Fibroblast of lung (primary cell): ENCODE data around the gene KCTD15. TPM values are rescaled to one million over a fixed set of nuclear protein-coding genes. Genes with fewer than 3 reads are reported as not detected.
"Not testable (repeated sequence)": the region's sequence is repeated elsewhere in the genome, so short reads cannot be mapped to it uniquely, and the experiment has no call there.

Experiments used
- DNase-seq, 2 donors: peaks; one replicate each; pipeline versions ENCODE4 v3.0.0 to v3.0.0-alpha.2; 2010; ENCODE audit warnings: low read depth in 2 of 2
- H2AFZ ChIP-seq: 2 replicates; pipeline ENCODE4 v1.5.1; 2012; ENCODE audit warnings: low read length, control low read depth, inconsistent platforms
- H3K27ac ChIP-seq: 2 replicates; pipeline ENCODE4 v1.5.1; 2011; ENCODE audit warnings: low read length, control low read depth; ENCODE audit not compliant: insufficient read depth
- H3K27me3 ChIP-seq: 2 replicates; pipeline ENCODE4 v1.5.1; 2011; ENCODE audit warnings: mild to moderate bottlenecking, low read length; ENCODE audit not compliant: control insufficient read depth, insufficient read depth
- H3K36me3 ChIP-seq: 2 replicates; pipeline ENCODE4 v1.5.1; 2011; ENCODE audit warnings: low read length; ENCODE audit not compliant: control insufficient read depth, insufficient read depth
- H3K4me1 ChIP-seq: 2 replicates; pipeline ENCODE4 v1.5.1; 2011; ENCODE audit warnings: low read length; ENCODE audit not compliant: control insufficient read depth, insufficient read depth; ENCODE audit errors: extremely low read depth
- H3K4me2 ChIP-seq: 2 replicates; pipeline ENCODE4 v1.5.1; 2011; ENCODE audit warnings: low read length, control low read depth; ENCODE audit not compliant: insufficient read depth; ENCODE audit errors: extremely low read depth
- H3K4me3 ChIP-seq, 4 experiments: fragments of 200-600 bp in 1 of 4; sonication (generic) in 1 of 4; replicated peaks in 1 of 4; 2 replicates each; pipeline ENCODE4 v1.5.1; 2011 to 2016; ENCODE audit warnings: low read length in 4 of 4, low read depth in 3 of 4, mild to moderate bottlenecking in 3 of 4, control low read depth in 2 of 4, inconsistent platforms in 1 of 4, mixed read lengths in 1 of 4; ENCODE audit not compliant: insufficient read depth in 1 of 4; ENCODE audit errors: control extremely low read depth in 1 of 4
- H3K79me2 ChIP-seq: 2 replicates; pipeline ENCODE4 v1.5.1; 2012; ENCODE audit warnings: mild to moderate bottlenecking, low read length, inconsistent platforms; ENCODE audit not compliant: control insufficient read depth, insufficient read depth
- H3K9ac ChIP-seq: 2 replicates; pipeline ENCODE4 v1.5.1; 2011; ENCODE audit warnings: mild to moderate bottlenecking, low read length, control low read depth; ENCODE audit not compliant: insufficient read depth
- H3K9me3 ChIP-seq: 2 replicates; pipeline ENCODE4 v1.5.1; 2012; ENCODE audit warnings: low read depth, low read length; ENCODE audit not compliant: control insufficient read depth, insufficient read depth
- H4K20me1 ChIP-seq: 2 replicates; pipeline ENCODE4 v1.5.1; 2011; ENCODE audit warnings: low read length; ENCODE audit not compliant: control insufficient read depth, insufficient read depth; ENCODE audit errors: extremely low read depth
- EZH2 ChIP-seq: IDR thresholded peaks from 2 replicates; pipeline ENCODE4 v1.5.1; 2012; ENCODE audit warnings: low read length, control low read depth, mild to moderate bottlenecking; ENCODE audit errors: missing control alignments
- polyA plus RNA-seq, 2 donors: library from polyadenylated mRNA; depleted of rRNA in 1 of 2; stranded (reverse) in 1 of 2; unstranded in 1 of 2; fragments of >200 nt; gene quantifications; 2 replicates each; pipeline ENCODE4 v1.2.1, GENCODE V29; 2011 to 2012; ENCODE audit warnings: missing spikeins in 1 of 2
- total RNA-seq: library from RNA; depleted of rRNA; stranded (reverse); fragments of >200 nt; gene quantifications from 2 replicates; pipeline ENCODE4 v1.2.1, GENCODE V29; 2014
- TF ChIP-seq, protein P1 (sequence below), 2 donors: IDR thresholded peaks in 1 of 2; conservative IDR thresholded peaks in 1 of 2; 1 replicate in 1 of 2; 2 replicates in 1 of 2; pipeline ENCODE4 v1.5.1; 2011 to 2012; ENCODE audit warnings: low read length in 2 of 2, control low read depth in 1 of 2, inconsistent platforms in 1 of 2, low read depth in 1 of 2, mild to moderate bottlenecking in 1 of 2

The KCTD15 gene
- total and polyA plus RNA-seq, 2 donors (not counting 1 experiment from before 2014, with no cell fraction given) = 3.3 to 9.7 TPM

DNA sequence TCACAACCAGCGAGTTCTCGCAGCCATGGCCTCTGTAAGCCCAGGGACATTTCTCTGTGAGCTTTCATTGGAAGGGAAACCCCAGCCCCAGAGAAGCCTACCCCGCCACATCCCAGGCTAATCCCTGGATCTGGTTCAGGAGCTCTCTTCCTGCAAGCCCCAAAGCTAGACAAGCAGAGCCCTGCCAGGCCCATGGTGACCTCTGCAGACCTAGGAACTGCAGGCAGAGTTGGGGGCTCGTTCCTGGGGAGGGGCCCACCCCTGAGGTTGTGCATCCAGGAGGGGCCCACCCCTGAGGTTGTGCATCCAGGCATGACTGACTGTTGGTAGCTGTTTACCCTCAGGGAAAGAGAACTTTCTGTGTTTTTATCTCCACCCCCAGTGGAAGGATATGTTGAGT, 21.7 kb downstream of the KCTD15 start:
- Histone ChIP-seq H3K79me2 (no peaks in the 10 kb centered on the region), H3K9ac (no peak overlapping the region), H3K36me3 (no peaks in the 10 kb centered on the region), H2AFZ (no peak overlapping the region), H3K4me2 (no peak overlapping the region), H3K9me3 (no peaks in the 10 kb centered on the region), H3K27ac (no peak overlapping the region), H3K27me3 (no peaks in the 10 kb centered on the region), H4K20me1 (no peaks in the 10 kb centered on the region), H3K4me3 (no peak overlapping the region), H3K4me1 (peaks cover 5% of the 10 kb centered on the region)
- no peak for TF ChIP-seq EZH2
- TF ChIP-seq, protein P1, sequence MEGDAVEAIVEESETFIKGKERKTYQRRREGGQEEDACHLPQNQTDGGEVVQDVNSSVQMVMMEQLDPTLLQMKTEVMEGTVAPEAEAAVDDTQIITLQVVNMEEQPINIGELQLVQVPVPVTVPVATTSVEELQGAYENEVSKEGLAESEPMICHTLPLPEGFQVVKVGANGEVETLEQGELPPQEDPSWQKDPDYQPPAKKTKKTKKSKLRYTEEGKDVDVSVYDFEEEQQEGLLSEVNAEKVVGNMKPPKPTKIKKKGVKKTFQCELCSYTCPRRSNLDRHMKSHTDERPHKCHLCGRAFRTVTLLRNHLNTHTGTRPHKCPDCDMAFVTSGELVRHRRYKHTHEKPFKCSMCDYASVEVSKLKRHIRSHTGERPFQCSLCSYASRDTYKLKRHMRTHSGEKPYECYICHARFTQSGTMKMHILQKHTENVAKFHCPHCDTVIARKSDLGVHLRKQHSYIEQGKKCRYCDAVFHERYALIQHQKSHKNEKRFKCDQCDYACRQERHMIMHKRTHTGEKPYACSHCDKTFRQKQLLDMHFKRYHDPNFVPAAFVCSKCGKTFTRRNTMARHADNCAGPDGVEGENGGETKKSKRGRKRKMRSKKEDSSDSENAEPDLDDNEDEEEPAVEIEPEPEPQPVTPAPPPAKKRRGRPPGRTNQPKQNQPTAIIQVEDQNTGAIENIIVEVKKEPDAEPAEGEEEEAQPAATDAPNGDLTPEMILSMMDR (conservative IDR thresholded peaks at IDR 0.05 in 1 of 2, IDR thresholded peaks at IDR 0.05 in 1 of 2; ENCODE audit: low read depth in 1 of 2, low read length in 2 of 2) = no peak
- no peak for DNase-seq

- H3K27ac ChIP-seq, H3K4me2 ChIP-seq, H3K27me3 ChIP-seq, H3K9me3 ChIP-seq, DNase-seq, H3K36me3 ChIP-seq, H2AFZ ChIP-seq, H3K9ac ChIP-seq, H3K4me3 ChIP-seq, H3K79me2 ChIP-seq, H3K4me1 ChIP-seq, H4K20me1 ChIP-seq: not testable (repeated sequence)
Observed at GRCh38 chr19:33819078-33819477, 22.4 kb downstream of the KCTD15 start.

GRCh38 chr19:33819506-33819879, 22.8 kb downstream of the KCTD15 start:
- no peaks in the 10 kb centered on the region for H3K36me3 ChIP-seq
- H4K20me1 ChIP-seq = no peaks in the 10 kb centered on the region
- H3K9ac ChIP-seq = peak overlapping the region; percentile 50
- no peaks in the 10 kb centered on the region for H3K27me3 ChIP-seq
- no peak for TF ChIP-seq EZH2
- TF ChIP-seq, protein P1 (conservative IDR thresholded peaks at IDR 0.05 in 1 of 2, IDR thresholded peaks at IDR 0.05 in 1 of 2; ENCODE audit: low read depth in 1 of 2, low read length in 2 of 2) = no peak
- H3K4me3 ChIP-seq = peak overlapping the region in 3 of 4 experiments; percentile 17 to 49 (median 25)
- H3K4me2 ChIP-seq = peak overlapping the region; percentile 78
- peaks cover 5% of the 10 kb centered on the region for H3K4me1 ChIP-seq
- no peaks in the 10 kb centered on the region for H3K79me2 ChIP-seq
- peak overlapping the region; percentile 78 for H2AFZ ChIP-seq
- H3K9me3 ChIP-seq = no peaks in the 10 kb centered on the region
- no peak for DNase-seq
- peak overlapping the region; percentile 38 for H3K27ac ChIP-seq
